Right atrium auricular region (tissue), 2 donors: ENCODE measurements around the gene NSL1. TPM values are rescaled to one million over a fixed set of nuclear protein-coding genes. Genes with fewer than 3 reads are reported as not detected.
"Not testable (repeated sequence)": the region's sequence is repeated elsewhere in the genome, so short reads cannot be mapped to it uniquely, and the experiment has no call there.

Source experiments
- DNase-seq: peaks from one replicate; pipeline ENCODE4 v3.0.0-alpha.2; 2019; ENCODE audit warnings: low spot score
- H3K27ac ChIP-seq, 2 donors: fragments of 200-600 bp; sonication (generic); 1 replicate in 1 of 2; 2 replicates in 1 of 2; pipeline ENCODE4 v1.5.1; 2016 to 2019
- H3K27me3 ChIP-seq, 2 donors: fragments of 200-600 bp; sonication (generic); one replicate each; pipeline versions ENCODE4 v1.5.1 to v1.6.0; 2017 to 2019
- H3K36me3 ChIP-seq: fragments of 200-600 bp; sonication (generic); one replicate; pipeline ENCODE4 v1.5.1; 2016
- H3K4me1 ChIP-seq, 2 donors: fragments of 200-600 bp; sonication (generic); one replicate each; pipeline versions ENCODE4 v1.5.1 to v1.6.0; 2017 to 2019
- H3K4me3 ChIP-seq, 2 donors: fragments of 200-600 bp; sonication (generic); 1 replicate in 1 of 2; 2 replicates in 1 of 2; pipeline ENCODE4 v1.5.1; 2017 to 2019; ENCODE audit warnings: mild to moderate bottlenecking in 1 of 2, moderate library complexity in 1 of 2
- H3K9me3 ChIP-seq, 2 donors: fragments of 200-600 bp; sonication (generic); one replicate each; pipeline ENCODE4 v1.5.1; 2019
- total RNA-seq, 2 donors: library from RNA; depleted of rRNA; stranded (reverse); fragments of >200 nt; gene quantifications; one replicate each; pipeline ENCODE4 v1.1.0, GENCODE V29; 2016
- TF ChIP-seq, protein P1 (sequence below), 2 donors: fragments of 200-600 bp; sonication (generic); IDR thresholded peaks; one replicate each; pipeline ENCODE4 v1.5.1; 2019; ENCODE audit warnings: antibody characterized with exemption in 2 of 2

NSL1 gene
- total RNA-seq, 2 donors from 2014 or later = 28.2 to 46.1 TPM

DNA sequence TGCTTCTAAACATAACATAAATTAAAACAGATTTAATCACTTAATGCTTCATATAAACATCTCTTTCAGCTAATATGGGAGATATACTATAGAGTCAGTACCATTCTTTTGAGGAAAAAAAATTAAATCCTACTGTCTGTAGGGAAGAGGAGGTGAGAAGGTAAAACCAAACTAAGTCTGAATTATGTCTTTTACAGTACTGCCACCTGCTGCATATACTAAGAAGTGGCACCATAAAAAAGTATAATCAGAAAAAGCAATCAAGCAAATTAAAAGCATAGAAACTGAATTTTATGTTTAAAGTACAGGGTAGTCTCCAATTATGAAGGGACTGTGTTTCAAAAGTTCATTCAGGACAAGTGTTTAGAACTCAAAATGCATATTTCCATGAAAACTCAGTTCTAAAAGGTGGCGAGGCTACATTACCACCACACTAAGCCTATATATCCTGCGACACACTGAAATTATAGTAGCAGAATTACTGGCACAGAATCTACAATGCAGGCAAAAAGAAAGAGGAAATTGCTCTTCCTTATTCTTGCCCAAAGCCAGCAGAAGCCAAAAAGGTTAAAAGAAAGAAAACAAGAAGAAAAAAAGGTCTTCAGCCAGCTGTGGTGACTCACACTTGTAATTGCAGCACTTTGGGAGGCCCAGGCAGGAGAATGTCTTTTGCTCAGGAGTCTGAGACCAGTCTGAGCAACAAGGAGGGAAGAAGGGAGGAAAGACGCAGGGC, 9.0 kb downstream of the NSL1 start:
- TF ChIP-seq, protein P1, sequence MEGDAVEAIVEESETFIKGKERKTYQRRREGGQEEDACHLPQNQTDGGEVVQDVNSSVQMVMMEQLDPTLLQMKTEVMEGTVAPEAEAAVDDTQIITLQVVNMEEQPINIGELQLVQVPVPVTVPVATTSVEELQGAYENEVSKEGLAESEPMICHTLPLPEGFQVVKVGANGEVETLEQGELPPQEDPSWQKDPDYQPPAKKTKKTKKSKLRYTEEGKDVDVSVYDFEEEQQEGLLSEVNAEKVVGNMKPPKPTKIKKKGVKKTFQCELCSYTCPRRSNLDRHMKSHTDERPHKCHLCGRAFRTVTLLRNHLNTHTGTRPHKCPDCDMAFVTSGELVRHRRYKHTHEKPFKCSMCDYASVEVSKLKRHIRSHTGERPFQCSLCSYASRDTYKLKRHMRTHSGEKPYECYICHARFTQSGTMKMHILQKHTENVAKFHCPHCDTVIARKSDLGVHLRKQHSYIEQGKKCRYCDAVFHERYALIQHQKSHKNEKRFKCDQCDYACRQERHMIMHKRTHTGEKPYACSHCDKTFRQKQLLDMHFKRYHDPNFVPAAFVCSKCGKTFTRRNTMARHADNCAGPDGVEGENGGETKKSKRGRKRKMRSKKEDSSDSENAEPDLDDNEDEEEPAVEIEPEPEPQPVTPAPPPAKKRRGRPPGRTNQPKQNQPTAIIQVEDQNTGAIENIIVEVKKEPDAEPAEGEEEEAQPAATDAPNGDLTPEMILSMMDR (IDR thresholded peaks at IDR 0.05) = peak; percentile 25 to 71
- no peaks in the 10 kb centered on the region for H3K9me3 ChIP-seq
- H3K4me3 ChIP-seq = no peak overlapping the region
- H3K36me3 ChIP-seq = peaks cover 18% of the 10 kb centered on the region
- no peak overlapping the region for H3K27ac ChIP-seq
- H3K27me3 ChIP-seq = no peaks in the 10 kb centered on the region
- no peak for DNase-seq
- H3K4me1 ChIP-seq = no peaks in the 10 kb centered on the region

DNA sequence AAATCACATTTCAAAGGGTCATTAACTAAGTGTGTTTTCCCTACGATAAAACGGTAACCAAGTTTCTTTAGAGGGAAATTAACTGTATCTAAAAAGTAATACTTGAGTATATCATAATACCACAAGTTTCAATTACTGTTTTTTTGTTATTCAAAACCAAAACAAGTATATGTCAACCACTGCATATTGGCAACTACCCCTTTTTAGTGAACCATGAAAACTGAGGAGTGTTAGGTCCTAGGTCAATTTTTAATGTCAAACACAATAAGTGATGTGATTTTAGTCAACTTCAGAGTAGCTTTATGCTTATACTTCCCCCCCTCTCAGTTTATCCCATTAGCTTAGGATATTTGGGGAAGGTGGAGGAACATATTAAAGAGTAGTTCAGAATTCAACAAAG, 10.4 kb downstream of the NSL1 start:
- Histone ChIP-seq H3K27me3 (no peaks in the 10 kb centered on the region), H3K4me3 (no peak overlapping the region), H3K36me3 (peaks cover 7% of the 10 kb centered on the region), H3K9me3 (no peaks in the 10 kb centered on the region), H3K27ac (no peak overlapping the region), H3K4me1 (no peaks in the 10 kb centered on the region)
- no peak for DNase-seq
- TF ChIP-seq, protein P1 (IDR thresholded peaks at IDR 0.05) = no peak

DNA sequence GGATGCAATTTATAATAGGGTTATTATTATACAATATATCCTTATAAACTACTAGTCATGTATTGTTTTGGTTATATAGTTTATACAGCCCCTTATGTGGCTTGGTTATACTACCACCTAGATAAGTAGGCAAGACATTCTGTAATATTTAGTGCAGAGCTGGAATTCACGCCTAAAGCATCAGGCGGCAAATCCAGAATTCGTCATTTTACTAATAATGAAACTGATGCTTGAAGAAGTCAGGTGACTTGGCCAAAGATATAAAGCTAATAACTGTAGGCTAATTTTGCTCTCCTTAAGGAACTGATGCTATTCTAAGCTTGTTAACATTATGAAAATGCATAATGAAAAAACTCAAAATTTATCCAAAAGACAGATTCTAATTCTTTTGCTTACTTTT, 10.8 kb downstream of the NSL1 start:
- no peak overlapping the region for H3K27ac ChIP-seq
- H3K27me3 ChIP-seq = no peaks in the 10 kb centered on the region
- no peaks in the 10 kb centered on the region for H3K4me1 ChIP-seq
- TF ChIP-seq, protein P1 (IDR thresholded peaks at IDR 0.05) = no peak
- H3K36me3 ChIP-seq = peaks cover 7% of the 10 kb centered on the region
- no peaks in the 10 kb centered on the region for H3K9me3 ChIP-seq
- DNase-seq = no peak
- H3K4me3 ChIP-seq = no peak overlapping the region

- not testable (repeated sequence) for H3K27me3 ChIP-seq, DNase-seq, H3K4me3 ChIP-seq, H3K36me3 ChIP-seq, H3K27ac ChIP-seq, H3K9me3 ChIP-seq, H3K4me1 ChIP-seq
These were observed 12.5 kb downstream of the NSL1 start for GRCh38 chr1:212779086-212779485.

DNA sequence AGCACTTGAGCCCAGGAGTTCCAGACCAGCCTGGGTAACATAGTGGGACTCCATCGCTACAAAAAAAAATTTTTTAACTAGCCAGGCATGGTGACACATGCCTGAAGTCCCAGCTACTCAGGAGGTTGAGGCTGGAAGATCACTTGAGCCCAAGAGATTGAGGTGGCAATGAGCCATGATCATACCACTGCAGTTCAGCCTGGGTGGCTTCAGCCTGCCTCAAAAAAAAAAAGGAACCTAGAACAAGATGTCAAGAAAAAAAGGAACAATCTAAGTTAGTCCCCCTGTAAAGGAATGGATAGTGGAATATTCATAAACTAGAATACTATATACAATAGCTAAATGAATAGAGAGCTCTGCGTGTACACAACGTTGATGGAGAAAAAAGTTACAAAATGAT, 14.4 kb downstream of the NSL1 start:
- no peak overlapping the region for H3K27ac ChIP-seq
- H3K4me1 ChIP-seq = no peaks in the 10 kb centered on the region
- DNase-seq = no peak
- no peaks in the 10 kb centered on the region for H3K9me3 ChIP-seq
- H3K36me3 ChIP-seq = peaks cover 7% of the 10 kb centered on the region
- H3K27me3 ChIP-seq = no peaks in the 10 kb centered on the region
- no peak overlapping the region for H3K4me3 ChIP-seq
- TF ChIP-seq, protein P1 (IDR thresholded peaks at IDR 0.05) = no peak

- H3K4me1 ChIP-seq = no peaks in the 10 kb centered on the region
These were observed 16.3 kb downstream of the NSL1 start for GRCh38 chr1:212775241-212775640.

More at GRCh38 chr1:212775241-212775640, 16.3 kb downstream of the NSL1 start:
- H3K36me3 ChIP-seq = peaks cover 3% of the 10 kb centered on the region
- no peaks in the 10 kb centered on the region for H3K27me3 ChIP-seq
- no peak overlapping the region for H3K27ac ChIP-seq
- no peak for DNase-seq
- peaks cover 0 to 4% of the 10 kb centered on the region in 2 donors for H3K9me3 ChIP-seq
- TF ChIP-seq, protein P1 (IDR thresholded peaks at IDR 0.05) = no peak
- no peak overlapping the region for H3K4me3 ChIP-seq
